ENCODE results near the gene CPT1C.

Gene CPT1C

GRCh38 chr19:49690656-49691242 is at the start of gene CPT1C:
CPT1C (plus strand) TSS chr19:49691116; CDS start chr19:49692253, 1,137 bp downstream.
- DNase-seq (ENCODE audit: low spot score), result no peak

GRCh38 chr19:49641688-49642491 is 49.0 kb upstream of the CPT1C start, which contains the start of gene SCAF1:
SCAF1 (plus strand) TSS chr19:49642209; CDS start chr19:49645027, 2,818 bp downstream.
- DNase-seq (ENCODE audit: low spot score), result peak; percentile 99

GRCh38 chr19:49642492-49643035 is 48.4 kb upstream of the CPT1C start:
- DNase-seq (ENCODE audit: low spot score), result no peak

GRCh38 chr19:49643466-49643865 is 47.5 kb upstream of the CPT1C start:
- peak; percentile 66 for DNase-seq (ENCODE audit: low spot score)

GRCh38 chr19:49645592-49645991 is 45.3 kb upstream of the CPT1C start:
- no peak for DNase-seq (ENCODE audit: low spot score)

- DNase-seq (ENCODE audit: low spot score), result no peak
Measured at GRCh38 chr19:49645995-49646394, 44.9 kb upstream of the CPT1C start.

- DNase-seq (ENCODE audit: low spot score), result no peak
Measured at GRCh38 chr19:49646586-49646985, 44.3 kb upstream of the CPT1C start.

GRCh38 chr19:49651029-49651819 is 39.7 kb upstream of the CPT1C start:
- no peak for DNase-seq (ENCODE audit: low spot score)

- DNase-seq (ENCODE audit: low spot score), result no peak
Measured at GRCh38 chr19:49651820-49652550, 38.9 kb upstream of the CPT1C start.

GRCh38 chr19:49652551-49653465 is 38.1 kb upstream of the CPT1C start:
- no peak for DNase-seq (ENCODE audit: low spot score)

- DNase-seq (ENCODE audit: low spot score), result no peak
Measured at GRCh38 chr19:49653466-49653806, 37.5 kb upstream of the CPT1C start.

- no peak for DNase-seq (ENCODE audit: low spot score)
Measured at GRCh38 chr19:49654581-49654980, 36.3 kb upstream of the CPT1C start.

- no peak for DNase-seq (ENCODE audit: low spot score)
Measured at GRCh38 chr19:49655570-49656455, 35.1 kb upstream of the CPT1C start.

GRCh38 chr19:49656456-49657109 is 34.3 kb upstream of the CPT1C start:
- DNase-seq (ENCODE audit: low spot score), result no peak

- no peak for DNase-seq (ENCODE audit: low spot score)
Measured at GRCh38 chr19:49657493-49658138, 33.3 kb upstream of the CPT1C start.

GRCh38 chr19:49658139-49658517 is 32.8 kb upstream of the CPT1C start:
- no peak for DNase-seq (ENCODE audit: low spot score)

- no peak for DNase-seq (ENCODE audit: low spot score)
Measured at GRCh38 chr19:49658566-49659442, 32.1 kb upstream of the CPT1C start.

All from RKO (cell line).